ENCODE measurements around the gene AFG1L. TPM values are rescaled to one million over a fixed set of nuclear protein-coding genes. Genes with fewer than 3 reads are reported as not detected.

AFG1L gene
- total RNA-seq, 1 experiment from 2014 or later = 7.1 TPM

- CTCF ChIA-PET = interaction anchor here (0.6 to 0.7 kb wide), 2 partner anchors 73 to 103 kb away, joined by 5 to 6 read pairs; no protein-coding TSS in a partner anchor
- Mint-ChIP-seq H3K36me3 (ENCODE audit: insufficient read depth, unreplicated experiment) (no peaks in the 10 kb centered on the region), H3K27ac (ENCODE audit: unreplicated experiment) (no peak overlapping the region), H3K9me3 (ENCODE audit: low read depth, unreplicated experiment) (no peaks in the 10 kb centered on the region), H3K27me3 (ENCODE audit: unreplicated experiment) (no peaks in the 10 kb centered on the region), H3K4me1 (ENCODE audit: low read depth, unreplicated experiment) (no peaks in the 10 kb centered on the region), H3K4me3 (ENCODE audit: low read depth, unreplicated experiment) (no peak overlapping the region)
- no TSS peak for BruUV-seq (replicated peaks)
- intact Hi-C loops (cut with micrococcal nuclease; ENCODE audit: unreplicated experiment) = loop anchor here (10.0 kb wide), 1 partner anchor 54 kb away; no protein-coding TSS in a partner anchor
- DNase-seq = no peak
- no peak for TF ChIP-seq CTCF (IDR thresholded peaks at IDR 0.05; ENCODE audit: unreplicated experiment)
Observed at GRCh38 chr6:108468346-108468745, 173.5 kb downstream of the AFG1L start.

- no TSS peak for BruUV-seq (replicated peaks)
- intact Hi-C loops (cut with micrococcal nuclease; ENCODE audit: unreplicated experiment) = loop anchor here (10.0 kb wide), 1 partner anchor 55 kb away; no protein-coding TSS in a partner anchor
- CTCF ChIA-PET = no interaction called here
- no peaks in the 10 kb centered on the region for H3K4me1 Mint-ChIP-seq (ENCODE audit: low read depth, unreplicated experiment)
- no peak for TF ChIP-seq CTCF (IDR thresholded peaks at IDR 0.05; ENCODE audit: unreplicated experiment)
- H3K36me3 Mint-ChIP-seq (ENCODE audit: insufficient read depth, unreplicated experiment) = no peaks in the 10 kb centered on the region
- H3K27me3 Mint-ChIP-seq (ENCODE audit: unreplicated experiment) = no peaks in the 10 kb centered on the region
- no peak overlapping the region for H3K4me3 Mint-ChIP-seq (ENCODE audit: low read depth, unreplicated experiment)
- H3K27ac Mint-ChIP-seq (ENCODE audit: unreplicated experiment) = no peak overlapping the region
- no peaks in the 10 kb centered on the region for H3K9me3 Mint-ChIP-seq (ENCODE audit: low read depth, unreplicated experiment)
- DNase-seq = no peak
Observed at GRCh38 chr6:108469316-108469715, 174.5 kb downstream of the AFG1L start.

- Mint-ChIP-seq H3K9me3 (ENCODE audit: low read depth, unreplicated experiment) (no peaks in the 10 kb centered on the region), H3K27ac (ENCODE audit: unreplicated experiment) (no peak overlapping the region), H3K4me1 (ENCODE audit: low read depth, unreplicated experiment) (no peaks in the 10 kb centered on the region), H3K36me3 (ENCODE audit: insufficient read depth, unreplicated experiment) (no peaks in the 10 kb centered on the region), H3K27me3 (ENCODE audit: unreplicated experiment) (no peaks in the 10 kb centered on the region), H3K4me3 (ENCODE audit: low read depth, unreplicated experiment) (no peak overlapping the region)
- BruUV-seq (replicated peaks) = no TSS peak
- CTCF ChIA-PET = no interaction called here
- DNase-seq = no peak
- intact Hi-C loops (cut with micrococcal nuclease; ENCODE audit: unreplicated experiment) = no loop called here
- no peak for TF ChIP-seq CTCF (IDR thresholded peaks at IDR 0.05; ENCODE audit: unreplicated experiment)
Observed at GRCh38 chr6:108473197-108473596, 178.3 kb downstream of the AFG1L start.

GRCh38 chr6:108476376-108476775, 181.5 kb downstream of the AFG1L start:
- Mint-ChIP-seq H3K4me1 (ENCODE audit: low read depth, unreplicated experiment) (no peaks in the 10 kb centered on the region), H3K27ac (ENCODE audit: unreplicated experiment) (no peak overlapping the region), H3K9me3 (ENCODE audit: low read depth, unreplicated experiment) (no peaks in the 10 kb centered on the region), H3K36me3 (ENCODE audit: insufficient read depth, unreplicated experiment) (no peaks in the 10 kb centered on the region), H3K27me3 (ENCODE audit: unreplicated experiment) (no peaks in the 10 kb centered on the region), H3K4me3 (ENCODE audit: low read depth, unreplicated experiment) (no peak overlapping the region)
- intact Hi-C loops (cut with micrococcal nuclease; ENCODE audit: unreplicated experiment) = no loop called here
- no TSS peak for BruUV-seq (replicated peaks)
- CTCF ChIA-PET = no interaction called here
- TF ChIP-seq CTCF (IDR thresholded peaks at IDR 0.05; ENCODE audit: unreplicated experiment) = no peak
- DNase-seq = no peak

Measured in Calu3 (cell line).